Trophoblast cell (in vitro differentiated cells and primary cell): Measurements from ENCODE around the gene OTULIN.

Experiments
- DNase-seq, 2 donors: peaks; one replicate each; pipeline ENCODE4 v3.0.0-alpha.2; 2016
- H2AFZ ChIP-seq: 2 replicates; pipeline ENCODE4 v1.6.1; 2013; ENCODE audit warnings: low read length, moderate library complexity, mild to moderate bottlenecking; ENCODE audit not compliant: insufficient read depth, poor library complexity
- H2AK5ac ChIP-seq: 2 replicates; pipeline ENCODE4 v1.6.1; 2013; ENCODE audit warnings: mild to moderate bottlenecking, low read length
- H2BK120ac ChIP-seq: 2 replicates; pipeline ENCODE4 v1.6.1; 2013; ENCODE audit warnings: low read length, mild to moderate bottlenecking, moderate library complexity; ENCODE audit not compliant: insufficient read depth, poor library complexity
- H2BK12ac ChIP-seq: 2 replicates; pipeline ENCODE4 v1.6.1; 2013; ENCODE audit warnings: mild to moderate bottlenecking, low read length, moderate library complexity
- H2BK5ac ChIP-seq: 2 replicates; pipeline ENCODE4 v1.6.1; 2013; ENCODE audit warnings: low read length, low read depth, moderate library complexity, mild to moderate bottlenecking; ENCODE audit not compliant: poor library complexity
- H3K14ac ChIP-seq: 2 replicates; pipeline ENCODE4 v1.6.1; 2013; ENCODE audit warnings: mild to moderate bottlenecking, low read length
- H3K18ac ChIP-seq: 2 replicates; pipeline ENCODE4 v1.6.1; 2013; ENCODE audit warnings: mild to moderate bottlenecking, low read length
- H3K23ac ChIP-seq: 2 replicates; pipeline ENCODE4 v1.6.1; 2013; ENCODE audit warnings: low read length
- H3K27ac ChIP-seq: 2 replicates; pipeline ENCODE4 v1.5.1; 2013; ENCODE audit warnings: low read depth, mild to moderate bottlenecking, inconsistent platforms, low read length, moderate library complexity
- H3K27me3 ChIP-seq: 2 replicates; pipeline ENCODE4 v1.6.1; 2013; ENCODE audit warnings: inconsistent platforms, mild to moderate bottlenecking, low read length, moderate library complexity; ENCODE audit not compliant: insufficient read depth
- H3K36me3 ChIP-seq, 2 experiments: 1 replicate in 1 of 2; 2 replicates in 1 of 2; pipeline ENCODE4 v1.6.1; 2013; ENCODE audit warnings: low read length in 2 of 2, mild to moderate bottlenecking in 2 of 2, moderate library complexity in 1 of 2; ENCODE audit not compliant: insufficient read depth in 2 of 2, control insufficient read depth in 1 of 2
- H3K4ac ChIP-seq: 2 replicates; pipeline ENCODE4 v1.6.1; 2013; ENCODE audit warnings: low read depth, mild to moderate bottlenecking, low read length, moderate library complexity
- H3K4me1 ChIP-seq, 2 experiments: 1 replicate in 1 of 2; 2 replicates in 1 of 2; pipeline ENCODE4 v1.6.1; 2013; ENCODE audit warnings: low read length in 2 of 2, mild to moderate bottlenecking in 2 of 2, moderate library complexity in 1 of 2; ENCODE audit not compliant: insufficient read depth in 2 of 2, control insufficient read depth in 1 of 2
- H3K4me2 ChIP-seq: 2 replicates; pipeline ENCODE4 v1.6.1; 2013; ENCODE audit warnings: inconsistent platforms, mild to moderate bottlenecking, low read length, moderate library complexity
- H3K4me3 ChIP-seq: 2 replicates; pipeline ENCODE4 v1.5.1; 2013; ENCODE audit warnings: mild to moderate bottlenecking, low read depth, low read length, inconsistent platforms
- H3K79me1 ChIP-seq: one replicate; pipeline ENCODE4 v1.6.1; 2013; ENCODE audit warnings: low read length
- H3K79me2 ChIP-seq: 2 replicates; pipeline ENCODE4 v1.6.1; 2013; ENCODE audit warnings: low read length, mild to moderate bottlenecking; ENCODE audit not compliant: control insufficient read depth, insufficient read depth, poor library complexity
- H3K9ac ChIP-seq: 2 replicates; pipeline ENCODE4 v1.6.1; 2013; ENCODE audit warnings: mild to moderate bottlenecking, low read length
- H3K9me3 ChIP-seq: 2 replicates; pipeline ENCODE4 v1.6.1; 2013; ENCODE audit warnings: low read depth, mild to moderate bottlenecking, control low read depth, inconsistent platforms, low read length; ENCODE audit not compliant: insufficient read depth
- H4K12ac ChIP-seq: 2 replicates; pipeline ENCODE4 v1.6.1; 2013; ENCODE audit warnings: low read depth, mild to moderate bottlenecking, low read length, moderate library complexity
- H4K8ac ChIP-seq: 2 replicates; pipeline ENCODE4 v1.6.1; 2013; ENCODE audit warnings: low read depth, mild to moderate bottlenecking, low read length, moderate library complexity
- H4K91ac ChIP-seq: one replicate; pipeline ENCODE4 v1.6.1; 2013; ENCODE audit warnings: low read depth, mild to moderate bottlenecking, low read length, moderate library complexity
- WGBS: extraction: QIAGEN DNeasy Blood & Tissue Kit; methylation state at CpG from one replicate; pipeline ENCODE4 v1.1.7; 2013; ENCODE audit warnings: missing lambda C conversion rate; ENCODE audit not compliant: insufficient read length, insufficient coverage; ENCODE audit errors: extremely low coverage; 5-methylcytosine and 5-hydroxymethylcytosine counted together

The OTULIN gene

DNA sequence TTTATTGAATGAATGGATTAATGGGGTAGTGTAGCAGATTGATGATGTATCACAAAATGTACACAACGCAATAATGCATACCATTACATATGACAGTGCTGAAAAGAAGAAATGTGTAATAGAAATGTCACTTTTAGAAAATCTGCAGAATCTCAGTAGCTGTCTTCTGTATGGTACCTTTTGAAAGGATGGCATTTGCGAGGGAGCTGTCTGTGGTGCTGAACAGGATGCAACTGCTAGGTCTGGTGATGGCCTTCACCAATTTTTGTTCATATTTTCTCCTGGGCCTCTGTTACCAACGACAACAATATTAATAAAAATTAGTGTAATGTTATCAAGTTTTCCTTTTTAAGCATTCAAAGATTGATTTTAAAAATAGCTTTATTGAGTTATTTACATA is 36.2 kb upstream of the OTULIN start:
- Histone ChIP-seq H3K4me1 (no peaks in the 10 kb centered on the region), H3K36me3 (no peaks in the 10 kb centered on the region), H3K27me3 (no peaks in the 10 kb centered on the region), H3K14ac (no peak overlapping the region), H2AK5ac (no peak overlapping the region), H2BK5ac (no peak overlapping the region), H4K8ac (no peak overlapping the region), H3K23ac (no peak overlapping the region), H3K27ac (no peak overlapping the region), H3K4ac (no peak overlapping the region), H3K9me3 (no peaks in the 10 kb centered on the region), H2AFZ (no peak overlapping the region), H3K79me1 (no peaks in the 10 kb centered on the region), H3K4me2 (no peak overlapping the region), H2BK120ac (no peak overlapping the region), H2BK12ac (no peak overlapping the region), H3K18ac (no peak overlapping the region), H4K91ac (no peak overlapping the region), H3K9ac (no peak overlapping the region), H4K12ac (no peak overlapping the region), H3K4me3 (no peak overlapping the region), H3K79me2 (no peaks in the 10 kb centered on the region)
- DNase-seq: peak in 1 of 2 donors; percentile 75
- no CpG with 5 or more reads among the region's 3 CpGs for WGBS

GRCh38 chr5:14630671-14631070 is 33.8 kb upstream of the OTULIN start:
- H2BK5ac ChIP-seq: no peak overlapping the region
- H4K91ac ChIP-seq: no peak overlapping the region
- no peak overlapping the region for H2AK5ac ChIP-seq
- H4K8ac ChIP-seq: no peak overlapping the region
- H3K4me3 ChIP-seq: no peak overlapping the region
- H3K79me1 ChIP-seq: no peaks in the 10 kb centered on the region
- H3K36me3 ChIP-seq: no peaks in the 10 kb centered on the region
- H3K23ac ChIP-seq: no peak overlapping the region
- H2BK120ac ChIP-seq: no peak overlapping the region
- DNase-seq: no peak
- no peaks in the 10 kb centered on the region for H3K4me1 ChIP-seq
- H3K9ac ChIP-seq: no peak overlapping the region
- no peak overlapping the region for H2AFZ ChIP-seq
- no peak overlapping the region for H3K14ac ChIP-seq
- H3K27me3 ChIP-seq: no peaks in the 10 kb centered on the region
- H4K12ac ChIP-seq: no peak overlapping the region
- H3K79me2 ChIP-seq: no peaks in the 10 kb centered on the region
- no peak overlapping the region for H3K4ac ChIP-seq
- H3K27ac ChIP-seq: no peak overlapping the region
- WGBS: no CpG with 5 or more reads among the region's 2 CpGs
- H3K9me3 ChIP-seq: peaks cover 2% of the 10 kb centered on the region
- no peak overlapping the region for H3K18ac ChIP-seq
- no peak overlapping the region for H2BK12ac ChIP-seq
- no peak overlapping the region for H3K4me2 ChIP-seq

- Histone ChIP-seq H3K14ac (no peak overlapping the region), H3K9me3 (peaks cover 2% of the 10 kb centered on the region), H3K27me3 (no peaks in the 10 kb centered on the region), H3K4ac (no peak overlapping the region), H2AK5ac (no peak overlapping the region), H2BK12ac (no peak overlapping the region), H3K4me2 (no peak overlapping the region), H4K91ac (no peak overlapping the region), H3K4me3 (no peak overlapping the region), H3K79me2 (no peaks in the 10 kb centered on the region), H2BK120ac (no peak overlapping the region), H4K8ac (no peak overlapping the region), H4K12ac (no peak overlapping the region), H2BK5ac (no peak overlapping the region), H3K36me3 (no peaks in the 10 kb centered on the region), H2AFZ (no peak overlapping the region), H3K23ac (no peak overlapping the region), H3K4me1 (no peaks in the 10 kb centered on the region), H3K79me1 (no peaks in the 10 kb centered on the region), H3K9ac (no peak overlapping the region), H3K27ac (no peak overlapping the region), H3K18ac (no peak overlapping the region)
- DNase-seq: no peak
- no CpG with 5 or more reads among the region's 2 CpGs for WGBS
These were observed 28.9 kb upstream of the OTULIN start for GRCh38 chr5:14635656-14636055.

- no peak overlapping the region for H4K91ac ChIP-seq
- no peak overlapping the region for H3K14ac ChIP-seq
- H3K23ac ChIP-seq: no peak overlapping the region
- no peak for DNase-seq
- no peaks in the 10 kb centered on the region for H3K27me3 ChIP-seq
- H2AFZ ChIP-seq: no peak overlapping the region
- no peaks in the 10 kb centered on the region for H3K79me1 ChIP-seq
- no peak overlapping the region for H3K4ac ChIP-seq
- no peak overlapping the region for H3K9ac ChIP-seq
- H2BK5ac ChIP-seq: no peak overlapping the region
- H2AK5ac ChIP-seq: no peak overlapping the region
- H3K9me3 ChIP-seq: no peaks in the 10 kb centered on the region
- no peak overlapping the region for H4K12ac ChIP-seq
- H3K27ac ChIP-seq: no peak overlapping the region
- WGBS: no CpG with 5 or more reads among the region's 10 CpGs
- no peak overlapping the region for H2BK120ac ChIP-seq
- H3K4me2 ChIP-seq: no peak overlapping the region
- no peak overlapping the region for H3K18ac ChIP-seq
- H3K4me3 ChIP-seq: no peak overlapping the region
- H3K4me1 ChIP-seq: no peaks in the 10 kb centered on the region
- no peaks in the 10 kb centered on the region for H3K36me3 ChIP-seq
- no peak overlapping the region for H4K8ac ChIP-seq
- H2BK12ac ChIP-seq: no peak overlapping the region
- no peaks in the 10 kb centered on the region for H3K79me2 ChIP-seq
These were observed 23.8 kb upstream of the OTULIN start for GRCh38 chr5:14640765-14641164.
